GM19035 (cell line): Measurements from ENCODE around the gene GOLGA1.

Experiments
- ATAC-seq: cut with Tn5 transposase; IDR thresholded peaks from one replicate; pipeline ENCODE4 v1.9.1; 2021; ENCODE audit not compliant: unreplicated experiment

Gene GOLGA1

DNA sequence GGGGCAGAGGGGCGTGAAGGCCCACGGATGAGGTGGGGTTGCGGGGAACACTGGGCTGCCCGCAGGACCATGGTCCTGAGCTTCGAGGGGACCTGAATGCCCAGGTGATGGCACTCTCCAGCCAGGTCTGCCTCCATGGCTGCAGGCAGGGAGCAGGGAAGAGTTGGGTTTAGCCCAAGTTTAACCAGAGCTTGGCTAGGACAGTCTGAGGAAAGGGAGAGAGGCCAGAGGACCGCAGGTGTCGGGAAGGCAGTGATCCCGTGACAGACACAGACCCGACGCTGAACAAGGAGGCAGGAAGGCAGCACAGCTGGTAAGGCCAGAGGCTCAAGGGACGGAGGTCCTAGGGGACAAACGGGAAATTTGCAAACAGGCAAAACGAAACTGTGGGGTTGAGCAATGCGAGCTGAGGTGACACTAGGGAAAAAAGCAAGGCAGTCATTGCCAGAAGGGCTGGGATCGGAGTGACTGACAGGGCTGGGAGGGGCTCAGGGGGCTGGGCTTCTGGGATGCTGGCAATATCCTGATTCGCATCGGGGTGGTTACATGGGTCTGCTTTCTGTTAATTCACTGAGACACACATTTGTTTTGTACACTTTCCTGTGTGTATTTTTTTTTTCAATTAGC lies 53.9 kb downstream of the GOLGA1 start:
- ATAC-seq: no peak

- no peak for ATAC-seq
Measured at GRCh38 chr9:124886461-124886860, 54.4 kb downstream of the GOLGA1 start.

GRCh38 chr9:124885551-124885950 lies 55.3 kb downstream of the GOLGA1 start:
- ATAC-seq: no peak

GRCh38 chr9:124884376-124884775 lies 56.5 kb downstream of the GOLGA1 start:
- no peak for ATAC-seq

DNA sequence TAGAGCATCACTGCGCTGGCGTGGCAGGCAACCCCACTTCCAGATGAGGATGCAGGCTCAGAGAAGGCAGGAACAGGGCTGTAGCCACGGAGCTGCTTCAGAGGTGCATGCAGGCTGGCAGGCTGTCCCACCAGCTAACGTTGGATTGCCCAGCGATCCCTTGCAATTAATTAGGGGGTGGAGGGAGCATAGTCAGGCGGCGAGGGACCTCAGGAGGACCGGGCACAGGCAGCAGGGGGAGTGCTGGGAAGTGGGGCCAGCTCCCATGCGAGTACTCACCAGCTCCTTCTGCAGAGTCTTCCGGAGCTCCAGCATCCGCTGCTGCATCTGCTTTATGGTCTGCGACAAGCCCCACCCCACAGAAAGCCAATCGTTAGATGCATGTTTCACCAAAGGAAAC lies 58.7 kb downstream of the GOLGA1 start:
- ATAC-seq: no peak

DNA sequence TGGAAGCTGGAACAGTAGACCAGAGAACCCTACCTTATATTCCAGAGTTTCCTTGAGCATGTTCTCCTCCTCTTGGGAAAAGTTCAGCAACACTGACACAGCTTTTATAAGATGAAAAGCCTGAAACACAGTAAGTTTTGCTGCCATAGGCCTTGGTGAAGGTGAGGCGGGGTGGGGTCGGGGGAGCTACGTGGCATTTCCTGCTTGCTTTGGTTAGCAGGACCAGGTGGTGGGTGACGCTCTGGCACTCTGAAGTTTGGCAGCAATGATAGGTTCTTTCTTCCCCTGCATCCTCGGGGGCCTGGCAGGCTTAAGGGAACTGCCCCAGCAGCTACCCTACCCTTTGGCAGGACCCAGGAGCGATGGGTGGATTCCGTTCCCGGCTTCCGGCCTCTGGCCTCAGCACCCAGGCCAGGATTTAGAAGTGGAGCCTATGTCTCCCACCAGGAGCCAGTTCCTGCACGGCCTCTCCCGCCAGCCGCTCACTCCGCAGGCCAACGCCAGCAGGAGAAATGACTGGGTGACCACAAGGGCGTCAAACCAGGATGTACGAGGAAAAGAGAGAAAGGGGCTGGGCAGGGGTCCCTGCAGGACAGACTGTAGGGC lies 59.6 kb downstream of the GOLGA1 start:
- ATAC-seq: no peak

DNA sequence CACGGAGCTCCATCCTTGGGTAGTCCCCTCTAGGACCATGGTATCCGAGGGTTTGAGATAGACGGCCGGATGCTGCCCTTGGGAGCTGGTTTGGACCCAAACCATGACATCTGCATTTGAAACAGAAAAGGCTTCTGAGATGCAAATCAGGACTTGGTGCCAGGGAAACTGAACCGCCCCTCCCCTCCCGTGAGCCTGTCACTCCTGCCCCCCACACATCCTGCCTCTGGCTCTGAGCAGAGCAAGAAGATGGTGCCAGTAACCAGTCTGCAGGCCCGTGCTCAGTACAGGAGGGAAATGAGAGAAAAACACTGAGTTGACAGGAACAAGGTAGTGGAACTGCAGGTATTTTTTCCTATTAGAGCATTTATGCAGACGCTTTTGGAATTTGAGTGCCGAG lies 60.4 kb downstream of the GOLGA1 start:
- ATAC-seq: no peak

DNA sequence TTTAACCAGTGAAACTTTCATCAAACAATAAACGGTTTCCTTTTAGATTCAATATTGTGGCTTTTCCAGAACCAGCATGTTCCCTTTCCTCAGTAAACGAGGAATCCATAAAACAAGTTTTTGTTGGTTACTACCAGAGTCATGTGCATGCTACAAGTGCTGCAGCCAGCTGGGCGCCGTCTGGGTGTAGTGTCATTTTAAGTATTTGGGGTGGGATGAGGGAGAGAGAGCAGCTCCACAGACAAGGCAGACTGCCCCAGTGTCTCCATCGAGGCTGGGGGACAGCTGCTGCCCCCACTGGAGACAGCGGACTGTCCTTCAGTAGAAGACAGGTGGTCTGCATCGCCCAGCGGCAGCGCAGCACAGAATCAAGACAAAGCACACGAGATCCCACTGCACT lies 61.7 kb downstream of the GOLGA1 start:
- no peak for ATAC-seq

DNA sequence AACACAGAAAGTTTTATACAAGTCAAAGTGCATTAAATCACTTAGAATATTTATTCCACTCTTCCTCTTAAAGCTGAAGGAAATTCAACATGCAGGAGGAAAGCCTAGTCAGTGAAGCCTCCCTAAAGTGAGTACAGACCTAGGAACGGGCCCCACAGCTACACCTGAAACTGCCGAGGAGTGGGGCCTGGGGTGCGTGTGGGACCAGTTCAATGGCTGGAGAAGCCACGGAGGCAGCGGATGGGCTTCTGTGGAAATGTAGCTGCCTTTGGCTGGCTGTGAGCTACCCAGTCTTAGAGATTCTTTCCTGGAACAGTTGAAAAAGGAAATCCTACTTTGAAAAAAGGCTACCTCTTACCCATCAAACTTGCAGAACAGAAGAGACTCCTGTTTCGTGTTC lies 62.4 kb downstream of the GOLGA1 start:
- ATAC-seq: no peak

DNA sequence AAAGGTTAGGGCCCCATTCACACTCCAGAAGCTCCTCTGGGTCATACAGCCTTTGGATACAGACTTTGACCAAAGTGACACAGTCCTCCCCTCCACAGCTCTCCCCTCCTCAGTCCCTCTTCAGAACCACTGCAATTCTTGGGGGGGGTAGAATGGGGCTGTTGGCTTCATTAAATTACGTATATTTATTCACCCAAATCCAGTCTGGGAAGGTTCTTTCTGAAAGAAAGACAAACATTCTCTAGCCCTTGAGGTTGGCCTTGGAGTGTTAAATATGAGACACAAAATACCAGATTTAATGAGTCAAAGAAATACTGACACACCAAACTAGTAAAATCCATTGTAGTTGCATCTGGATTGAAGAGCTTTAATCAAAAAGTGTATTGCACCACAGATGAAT lies 62.9 kb downstream of the GOLGA1 start:
- no peak for ATAC-seq

- no peak for ATAC-seq
Measured at GRCh38 chr9:124877021-124877782, 63.7 kb downstream of the GOLGA1 start.

- ATAC-seq: no peak
Measured at GRCh38 chr9:124875501-124875900, 65.4 kb downstream of the GOLGA1 start.

- ATAC-seq: no peak
Measured at GRCh38 chr9:124873664-124874063, 67.2 kb downstream of the GOLGA1 start.

DNA sequence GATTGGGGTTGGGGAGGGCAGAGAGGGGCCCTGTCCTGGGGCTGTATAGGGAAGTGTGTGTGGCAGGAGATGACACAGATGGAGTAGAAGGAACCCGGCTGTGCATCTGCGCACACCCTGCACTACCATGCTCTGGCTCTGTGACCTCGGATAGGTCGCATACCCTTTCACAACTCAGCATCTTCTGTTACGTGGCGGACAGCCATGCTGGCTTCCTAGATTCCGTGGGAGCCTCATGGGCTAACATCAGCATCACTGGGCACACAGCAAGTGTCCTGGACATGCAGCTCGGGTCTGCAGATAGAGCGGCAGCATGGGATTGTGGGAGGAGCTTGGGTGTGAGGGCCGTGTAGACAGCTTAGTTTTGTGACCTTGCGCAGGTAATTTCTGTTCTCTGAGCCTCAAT lies 69.7 kb downstream of the GOLGA1 start:
- no peak for ATAC-seq

DNA sequence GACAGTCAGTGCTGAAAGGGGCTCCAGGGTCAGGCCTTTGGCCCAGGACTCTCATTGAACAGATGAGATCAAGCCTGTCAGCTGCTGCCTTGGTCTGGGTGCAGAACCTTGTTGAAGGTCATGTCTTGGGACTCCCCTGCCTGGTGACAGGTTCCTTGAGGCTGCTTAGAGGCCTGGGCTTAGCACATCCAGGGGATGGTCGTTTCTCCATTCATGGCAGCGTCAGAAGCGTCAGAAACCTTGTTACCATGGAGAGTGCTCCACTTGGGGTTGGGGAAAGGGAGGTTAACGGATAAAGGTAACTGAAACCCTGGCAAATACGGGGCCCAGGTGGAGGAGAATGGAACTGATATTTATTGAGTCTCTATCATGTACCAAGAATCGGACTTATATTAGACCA lies 70.2 kb downstream of the GOLGA1 start:
- ATAC-seq: no peak

DNA sequence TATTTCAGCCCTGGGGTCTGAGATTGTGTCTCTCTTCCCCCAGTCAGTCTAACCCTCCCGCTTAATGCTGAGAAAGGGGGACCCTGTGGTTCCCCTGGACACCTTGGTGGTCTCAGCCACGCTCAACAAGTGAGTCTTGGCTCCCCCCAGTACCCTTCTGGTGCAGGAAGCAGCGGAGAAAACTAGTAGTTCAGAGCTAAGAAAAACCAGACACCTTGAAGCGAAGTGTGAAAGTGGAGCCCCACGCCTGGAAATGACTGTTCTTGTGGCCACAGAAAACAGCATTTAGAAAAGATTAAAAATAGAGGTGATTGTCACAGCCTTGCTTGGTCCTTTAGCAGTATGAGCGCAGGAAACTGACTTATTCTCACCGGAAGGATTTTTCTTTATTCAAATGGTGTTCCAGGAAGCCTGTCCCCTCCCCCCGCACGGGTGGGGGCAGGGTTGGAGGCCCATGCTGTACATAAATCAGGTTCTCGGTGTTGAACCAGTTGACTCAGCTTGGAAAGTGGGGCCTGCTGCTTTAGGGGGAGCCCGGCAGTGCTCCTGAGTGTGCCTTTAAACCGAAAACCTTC lies 70.8 kb downstream of the GOLGA1 start:
- ATAC-seq: peak; percentile 44

DNA sequence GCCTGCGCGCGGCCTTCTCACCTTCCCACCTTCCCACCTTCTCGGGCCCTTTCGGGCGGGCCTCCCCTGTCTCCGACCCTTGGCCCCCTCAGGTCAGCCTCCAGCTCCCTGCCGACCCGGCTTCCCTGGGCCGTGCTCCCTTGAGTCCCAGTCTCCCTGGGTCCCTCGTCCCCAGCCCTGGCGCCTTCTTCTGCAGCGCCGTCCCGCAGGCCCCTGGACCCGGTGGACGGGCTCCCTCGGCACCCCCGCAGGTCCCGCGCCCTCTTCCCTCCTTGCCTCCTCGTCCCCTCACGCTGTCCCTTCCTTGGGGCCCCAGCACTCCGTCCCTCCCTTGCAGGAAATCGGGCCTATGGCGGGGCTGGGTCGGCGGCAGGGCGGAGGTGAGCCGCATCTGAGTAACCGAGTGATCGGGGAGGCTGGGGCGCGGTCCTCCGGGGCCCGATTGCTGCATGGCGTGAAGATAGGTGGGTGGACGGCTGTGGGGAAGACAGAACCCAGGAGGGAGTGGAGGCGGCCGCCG lies 71.4 kb downstream of the GOLGA1 start:
- peak; percentile 4 for ATAC-seq

- ATAC-seq: peak; percentile 56
Measured at GRCh38 chr9:124868511-124869465, 72.1 kb downstream of the GOLGA1 start.

GRCh38 chr9:124863371-124863871 lies 77.5 kb downstream of the GOLGA1 start:
- no peak for ATAC-seq
